GM19467 (cell line): ENCODE measurements around the gene PGP.
A peak's percentile ranks its signal among the peaks of the same experiment; 100 is the strongest.

Experiments used
- ATAC-seq: cut with Tn5 transposase; IDR thresholded peaks from one replicate; pipeline ENCODE4 v1.9.1; 2021; ENCODE audit warnings: mild to moderate bottlenecking, moderate library complexity; ENCODE audit not compliant: unreplicated experiment

PGP gene

GRCh38 chr16:2237493-2238149 is 23.0 kb upstream of the PGP start:
- no peak for ATAC-seq

- no peak for ATAC-seq
These were observed 22.5 kb upstream of the PGP start for GRCh38 chr16:2237102-2237482.

- no peak for ATAC-seq
These were observed 21.9 kb upstream of the PGP start, which contains the start of gene DNASE1L2 for GRCh38 chr16:2236337-2237101. TSS of gene DNASE1L2 (plus strand) at chr16:2236444. CDS start at chr16:2236817, 373 bp downstream.

- ATAC-seq = no peak
These were observed 21.2 kb upstream of the PGP start for GRCh38 chr16:2235695-2236336.

GRCh38 chr16:2235234-2235651 is 20.6 kb upstream of the PGP start:
- no peak for ATAC-seq

- no peak for ATAC-seq
These were observed 20.2 kb upstream of the PGP start for GRCh38 chr16:2234813-2235170.

- no peak for ATAC-seq
These were observed 19.5 kb upstream of the PGP start for GRCh38 chr16:2233872-2234812.

GRCh38 chr16:2233046-2233775 is 18.6 kb upstream of the PGP start:
- ATAC-seq = no peak

- ATAC-seq = no peak
These were observed 17.7 kb upstream of the PGP start for GRCh38 chr16:2232094-2232990.

GRCh38 chr16:2231016-2231931 is 16.6 kb upstream of the PGP start:
- no peak for ATAC-seq

- no peak for ATAC-seq
These were observed 15.7 kb upstream of the PGP start for GRCh38 chr16:2230376-2230775.

GRCh38 chr16:2229632-2230250 is 15.1 kb upstream of the PGP start:
- ATAC-seq = no peak

GRCh38 chr16:2229091-2229490 is 14.5 kb upstream of the PGP start:
- ATAC-seq = no peak

- ATAC-seq = no peak
These were observed 13.7 kb upstream of the PGP start for GRCh38 chr16:2228161-2228824.

GRCh38 chr16:2226918-2227317 is 12.3 kb upstream of the PGP start:
- no peak for ATAC-seq

GRCh38 chr16:2226245-2226793 is 11.7 kb upstream of the PGP start:
- no peak for ATAC-seq

GRCh38 chr16:2223942-2224486 is 9.4 kb upstream of the PGP start:
- peak; percentile 28 for ATAC-seq
